HG03135 (cell line): Measurements from ENCODE around the gene SETD3.
"Not testable (repeated sequence)": the region's sequence is repeated elsewhere in the genome, so short reads cannot be mapped to it uniquely, and the experiment has no call there.

Source experiments
- ATAC-seq: cut with Tn5 transposase; IDR thresholded peaks from one replicate; pipeline ENCODE4 v1.9.1; 2021; ENCODE audit warnings: mild to moderate bottlenecking, moderate library complexity; ENCODE audit not compliant: unreplicated experiment

SETD3 gene

DNA sequence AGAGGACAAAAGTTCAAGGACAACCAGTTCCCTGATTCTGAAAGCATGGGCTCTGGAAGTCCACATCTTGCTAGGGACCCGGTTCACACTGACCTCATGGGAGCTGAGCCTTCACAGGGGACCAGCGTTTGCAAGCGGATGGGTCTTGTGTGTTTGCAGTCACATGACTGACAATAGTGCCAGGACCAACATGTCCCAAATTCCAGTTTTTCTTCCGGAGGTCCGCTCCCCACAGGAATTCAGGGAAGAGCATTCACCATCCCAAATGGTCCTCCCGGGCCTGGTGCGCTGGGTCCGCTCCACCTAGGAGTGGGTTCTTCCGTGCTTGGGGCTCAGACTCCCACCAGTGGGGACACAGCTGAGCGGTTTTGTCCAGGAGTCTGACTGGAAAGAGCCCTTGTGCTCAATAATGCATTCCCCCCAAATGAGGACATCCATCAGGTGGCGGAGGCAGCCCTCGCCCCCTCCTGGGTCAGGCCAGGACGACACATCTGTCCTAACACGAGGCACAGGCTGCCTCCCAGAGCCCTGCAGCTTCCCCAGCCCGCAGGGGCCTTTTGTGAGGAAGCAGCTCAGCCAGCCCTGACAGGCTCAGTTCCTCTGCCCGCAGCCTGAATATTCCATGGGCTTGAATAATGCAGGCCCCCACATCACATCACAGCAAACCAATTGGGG, 116.9 kb downstream of the SETD3 start:
- no peak for ATAC-seq

DNA sequence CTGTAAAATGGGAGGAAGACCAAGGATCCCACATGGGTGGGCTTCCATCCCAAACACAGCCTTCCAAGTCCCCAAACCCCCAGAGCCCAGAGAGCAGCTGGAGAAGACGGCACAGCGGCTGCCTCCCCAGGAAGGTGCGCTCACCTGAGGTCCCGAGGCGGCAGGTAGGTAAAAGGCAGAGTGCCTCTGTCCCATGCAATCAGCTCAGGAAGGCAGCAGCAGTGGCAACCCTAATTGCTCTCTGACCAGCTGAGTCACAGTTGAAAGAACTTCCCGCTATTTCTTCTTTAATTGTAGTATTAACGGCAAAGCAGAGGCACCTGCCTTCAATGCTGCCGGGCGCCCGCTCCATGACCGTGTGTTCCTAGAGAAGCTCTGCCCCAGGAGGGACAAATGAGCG, 117.6 kb downstream of the SETD3 start:
- ATAC-seq: no peak

DNA sequence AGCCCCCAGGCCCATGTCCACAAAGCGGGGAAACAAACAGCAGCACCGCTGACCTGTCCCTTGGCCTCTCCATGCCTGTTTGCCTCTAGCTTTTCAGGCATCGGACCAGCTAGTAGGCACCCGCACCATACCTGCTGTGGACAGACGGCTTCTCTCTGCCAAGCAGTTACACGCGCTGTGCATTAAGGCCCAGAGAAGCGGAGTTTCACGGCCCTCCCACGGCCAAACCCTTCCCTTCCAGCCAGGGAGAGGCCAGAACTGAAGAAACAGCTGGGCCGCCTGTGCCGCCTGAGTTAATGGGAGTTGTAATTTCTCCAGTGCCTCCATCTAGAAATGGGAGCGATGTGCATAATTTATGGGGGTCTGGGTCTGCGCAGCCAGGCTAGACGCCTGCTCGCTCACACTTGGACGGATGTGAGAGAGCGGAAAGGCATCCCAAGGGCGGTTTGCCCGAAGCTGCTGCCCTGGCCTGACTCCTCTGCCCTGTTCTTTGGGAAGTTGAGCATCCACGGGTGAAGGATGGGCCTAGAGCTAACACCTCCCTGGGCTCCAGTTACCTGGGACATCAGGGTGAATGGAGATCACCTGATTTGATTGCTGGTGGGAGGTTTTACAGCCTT, 119.0 kb downstream of the SETD3 start:
- no peak for ATAC-seq

DNA sequence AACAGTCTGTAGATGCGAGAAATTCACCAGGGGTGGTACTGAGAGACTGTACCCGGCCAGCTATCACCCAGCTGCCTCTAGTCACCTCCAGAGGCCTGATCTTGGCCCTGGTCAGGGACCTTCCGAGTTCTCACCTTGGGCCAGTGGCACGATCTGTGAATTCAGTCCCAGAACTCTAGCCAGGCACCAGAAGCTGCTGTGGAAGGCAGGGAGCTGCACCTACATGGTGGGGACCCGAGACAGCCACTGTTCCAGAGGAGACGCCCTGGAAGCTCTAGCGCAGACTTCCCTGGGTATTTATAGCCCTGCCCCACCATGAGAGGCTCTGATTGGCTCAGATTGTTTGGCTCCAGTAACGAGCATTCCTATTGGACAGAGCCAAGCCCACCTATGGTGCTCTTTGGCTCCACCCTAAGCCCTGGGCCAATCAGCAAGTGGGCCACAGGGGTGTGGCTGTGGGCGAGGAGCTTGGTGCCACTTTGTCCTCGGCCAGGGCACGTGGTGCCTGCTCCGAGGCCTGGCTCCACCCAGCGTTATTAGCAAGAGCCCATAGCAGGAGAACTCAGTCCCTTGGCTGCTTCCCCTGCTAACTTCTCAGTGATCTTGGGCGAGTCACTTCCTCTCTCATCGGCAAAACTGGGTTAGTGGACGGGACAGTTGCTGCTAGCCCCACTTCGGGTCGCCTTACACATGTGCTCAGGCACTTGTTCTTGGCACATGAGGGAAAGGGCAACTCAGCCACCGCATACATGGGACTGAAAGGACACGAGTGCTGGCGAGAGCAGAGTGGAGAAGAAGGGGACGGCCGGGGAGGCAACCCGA, 119.7 kb downstream of the SETD3 start:
- ATAC-seq: no peak

DNA sequence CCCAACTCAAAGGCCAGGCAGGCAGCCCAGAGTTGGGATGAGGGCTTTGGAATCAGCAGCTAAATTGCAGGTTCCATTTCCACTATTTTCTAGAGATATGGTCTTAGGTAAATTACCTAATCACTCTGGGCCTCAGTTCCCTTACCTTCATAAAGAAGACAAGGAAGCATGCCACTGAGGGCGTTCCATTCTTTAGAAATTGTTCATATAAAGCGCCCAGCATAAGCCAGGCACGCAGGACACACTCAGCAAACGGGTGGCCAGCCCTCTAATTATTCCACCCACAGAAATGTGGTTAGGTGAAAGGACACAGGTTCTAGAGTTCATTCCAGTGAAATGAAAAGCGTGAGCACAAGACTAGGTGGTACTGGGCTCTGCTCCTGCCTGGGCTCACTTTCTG, 120.8 kb downstream of the SETD3 start:
- no peak for ATAC-seq

DNA sequence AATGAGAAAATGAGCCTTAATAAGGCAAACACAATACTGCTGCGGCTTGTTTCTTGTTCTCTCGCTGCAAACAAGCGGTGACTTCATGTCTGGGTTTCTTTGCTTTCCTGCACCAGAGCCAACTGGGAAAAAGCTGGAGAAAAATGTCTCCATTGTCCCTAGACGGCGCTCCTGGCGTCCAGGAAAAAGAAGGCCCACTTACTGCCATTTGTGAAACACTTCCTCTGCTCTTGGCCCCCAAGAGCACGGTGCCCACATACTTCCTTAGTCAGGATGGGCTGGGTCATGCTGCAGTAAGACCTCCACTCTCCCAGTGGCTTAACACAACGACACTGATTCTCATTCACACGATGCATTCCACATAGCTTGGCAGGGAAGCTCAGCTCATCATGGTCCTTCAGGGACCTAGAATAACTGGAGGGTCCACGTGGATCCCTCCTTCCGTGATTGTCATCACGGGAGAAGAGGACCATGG, 122.7 kb downstream of the SETD3 start:
- no peak for ATAC-seq

DNA sequence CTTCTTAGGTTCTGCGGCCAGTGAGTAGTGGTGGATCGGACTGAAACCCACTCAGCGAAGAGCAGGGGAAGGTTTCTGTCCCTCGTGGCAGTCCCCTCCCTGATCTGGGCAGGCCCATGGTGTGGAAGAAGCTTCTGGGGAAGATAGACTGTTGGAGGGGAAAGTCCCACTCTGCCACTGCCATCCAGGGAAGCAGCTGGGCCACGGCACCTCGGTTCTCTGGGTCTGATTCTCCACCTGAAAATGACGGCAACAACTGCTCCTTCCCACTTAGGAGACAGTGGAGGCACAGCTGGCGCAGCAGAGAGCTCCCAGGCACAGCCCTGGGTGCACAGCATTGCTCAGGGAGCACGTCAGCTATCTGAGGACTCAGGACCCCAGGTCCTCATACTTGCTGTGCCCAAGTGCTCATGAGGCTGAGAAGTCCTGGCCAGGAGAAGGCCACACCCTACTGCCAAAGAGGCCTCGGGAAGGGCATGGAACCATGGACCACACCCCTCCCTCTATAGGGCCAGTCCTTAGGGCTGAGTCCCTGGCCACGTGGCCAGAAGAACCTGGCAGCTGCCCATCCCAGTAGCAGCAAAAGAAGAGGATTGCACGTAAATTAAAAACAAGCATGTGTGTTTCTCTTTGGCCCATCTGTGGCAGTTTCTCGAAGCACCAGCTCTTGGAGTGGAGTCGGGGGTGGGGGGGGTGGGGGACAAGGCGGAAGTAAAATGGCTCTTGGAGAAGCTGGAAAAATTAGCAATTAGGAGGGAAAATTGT, 123.3 kb downstream of the SETD3 start:
- no peak for ATAC-seq

DNA sequence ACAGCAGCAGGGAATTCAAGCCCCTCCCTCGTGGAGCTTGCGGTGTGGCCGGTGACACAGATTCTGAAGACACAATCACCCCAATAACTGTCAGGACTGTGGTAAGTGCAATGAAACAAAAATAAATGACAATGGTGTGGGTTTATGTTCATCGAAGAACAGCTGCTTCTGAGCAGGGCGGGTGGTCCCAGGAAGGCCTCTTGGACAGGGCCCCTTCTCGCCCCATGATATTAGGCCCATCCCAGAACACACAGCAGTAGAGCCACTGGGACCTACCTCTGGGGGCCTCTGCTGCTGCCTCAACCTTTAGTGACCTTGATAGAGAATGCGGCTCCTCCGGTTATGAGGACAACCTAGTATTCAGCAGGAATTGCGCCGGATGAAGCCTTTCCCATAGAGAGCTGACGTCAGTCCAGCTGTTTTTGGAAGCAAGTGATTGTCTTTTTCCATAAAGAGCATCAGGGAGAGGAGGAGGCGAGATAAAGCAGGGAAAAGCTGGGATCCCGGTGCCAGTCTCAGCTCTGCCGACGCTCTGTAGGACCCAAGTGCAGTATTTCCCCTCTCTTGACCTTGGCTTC, 124.5 kb downstream of the SETD3 start:
- no peak for ATAC-seq

DNA sequence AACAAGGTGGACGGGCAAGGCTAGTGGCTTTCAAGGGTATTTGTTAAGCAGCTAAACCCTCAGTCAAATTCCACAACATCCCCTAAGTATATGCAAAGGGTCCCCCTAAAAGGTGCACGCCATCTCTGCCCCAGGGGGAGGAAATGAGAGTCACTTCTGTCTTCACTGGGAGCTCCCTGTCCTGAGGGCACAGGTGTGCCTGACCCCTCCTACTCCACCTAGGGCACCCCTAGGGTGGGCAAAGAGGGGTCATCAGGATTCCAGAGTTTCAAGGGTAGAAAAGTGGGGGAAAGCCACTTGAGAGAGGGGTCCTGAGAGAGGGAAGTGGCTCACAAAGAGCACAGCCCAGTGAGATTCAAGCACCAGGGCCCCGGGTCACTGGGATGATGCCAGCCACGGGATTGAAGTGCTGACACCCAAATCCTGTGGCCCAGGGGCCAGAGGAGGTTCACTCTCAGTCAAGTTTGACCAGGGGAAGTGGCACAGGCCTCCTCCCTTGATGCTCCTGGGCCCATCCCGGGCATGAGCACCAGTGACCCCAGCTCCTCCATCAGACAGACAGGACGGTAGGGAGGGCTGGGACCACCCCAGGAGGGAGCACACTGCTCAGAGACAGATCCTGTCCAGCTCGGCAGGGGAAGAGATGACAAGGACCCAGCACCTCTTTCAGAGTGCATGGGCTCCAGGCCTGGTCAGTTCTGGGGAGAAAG, 126.3 kb downstream of the SETD3 start:
- ATAC-seq: no peak

DNA sequence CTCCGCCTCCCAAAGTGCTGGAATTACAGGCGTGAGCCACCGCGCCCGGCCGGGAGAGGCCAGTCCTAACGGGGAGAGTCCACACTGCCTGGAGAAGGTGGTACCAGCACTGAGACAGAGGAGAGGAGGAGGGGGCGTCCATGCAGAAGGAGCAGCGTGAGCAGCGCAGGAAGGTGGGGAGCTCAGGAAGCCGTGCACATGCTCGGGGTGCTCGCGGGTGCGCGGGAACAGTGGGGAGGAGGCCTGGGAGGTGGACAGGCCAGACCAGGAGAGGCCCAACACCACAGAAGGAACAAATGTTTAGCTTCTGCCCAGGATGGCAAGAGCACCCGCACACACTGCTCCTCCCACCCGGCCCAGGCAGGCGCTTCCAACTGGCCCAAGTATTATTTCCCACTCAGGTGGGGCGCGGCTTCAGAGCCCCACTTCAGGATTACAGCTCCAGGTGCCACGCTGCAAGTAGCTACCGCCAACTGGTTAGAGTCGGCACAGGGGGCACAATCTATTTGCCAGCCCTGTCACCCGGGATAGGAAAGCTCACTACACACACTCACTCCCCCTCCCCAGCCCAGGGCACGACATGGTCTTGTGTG, 127.9 kb downstream of the SETD3 start:
- no peak for ATAC-seq

DNA sequence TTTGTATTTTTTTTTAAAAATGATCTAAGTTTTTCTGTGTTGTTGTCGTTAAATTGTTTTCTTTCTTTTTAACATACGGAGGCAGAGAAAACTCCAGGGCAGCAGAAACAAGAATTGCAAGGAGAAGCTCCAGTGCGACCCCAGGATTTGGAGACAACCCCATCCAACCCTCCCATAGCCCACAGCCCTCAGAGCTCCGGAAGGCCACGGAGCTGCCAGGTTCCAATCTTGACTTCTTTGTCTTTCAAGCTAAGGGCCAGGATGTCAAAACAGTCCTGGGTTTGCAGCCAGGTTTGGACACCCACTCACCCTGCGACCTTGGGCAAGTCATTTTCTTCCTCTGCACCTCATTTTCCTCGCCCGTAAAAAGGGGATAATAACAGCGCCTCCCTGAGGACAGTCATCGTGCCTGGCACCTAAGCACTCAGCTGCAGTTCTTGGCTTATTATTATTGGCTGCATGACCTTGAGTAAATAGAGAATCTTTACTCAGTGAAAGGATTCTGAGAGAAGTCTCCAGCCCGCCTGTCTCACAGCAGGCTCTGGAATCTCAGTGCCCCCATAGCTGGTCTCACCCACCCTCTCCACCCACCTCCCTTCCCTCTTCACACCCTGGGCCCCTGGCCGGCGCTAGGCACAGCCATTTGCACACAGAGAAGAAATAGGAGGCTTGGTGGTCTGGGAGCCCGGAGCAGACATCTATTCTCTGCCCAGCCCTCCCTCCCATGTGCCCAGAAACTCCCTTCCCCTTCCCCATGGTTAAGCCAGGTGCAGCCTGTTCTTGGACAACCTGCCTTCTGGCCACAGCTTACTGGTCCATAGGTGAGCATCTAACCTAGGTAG, 129.3 kb downstream of the SETD3 start:
- ATAC-seq: no peak

DNA sequence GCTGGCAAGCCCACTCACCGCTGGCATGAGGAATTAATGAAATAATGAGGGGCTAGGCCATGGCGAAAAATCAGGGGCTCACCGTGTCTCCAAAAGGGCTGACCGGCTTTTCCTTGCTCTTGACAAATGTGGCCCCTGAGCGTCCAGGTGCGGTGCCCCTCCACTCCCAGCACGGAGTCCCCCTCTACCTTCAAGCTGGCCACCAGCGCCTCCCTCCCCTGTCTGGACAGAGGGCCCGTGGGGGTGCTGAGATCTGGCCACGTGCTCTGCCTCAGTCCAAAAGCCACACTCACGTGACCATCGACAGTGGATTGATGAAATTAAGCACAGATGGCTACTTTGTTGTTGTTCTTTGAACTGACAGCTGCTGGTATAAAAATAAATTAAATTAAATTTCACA, 129.9 kb downstream of the SETD3 start:
- no peak for ATAC-seq

DNA sequence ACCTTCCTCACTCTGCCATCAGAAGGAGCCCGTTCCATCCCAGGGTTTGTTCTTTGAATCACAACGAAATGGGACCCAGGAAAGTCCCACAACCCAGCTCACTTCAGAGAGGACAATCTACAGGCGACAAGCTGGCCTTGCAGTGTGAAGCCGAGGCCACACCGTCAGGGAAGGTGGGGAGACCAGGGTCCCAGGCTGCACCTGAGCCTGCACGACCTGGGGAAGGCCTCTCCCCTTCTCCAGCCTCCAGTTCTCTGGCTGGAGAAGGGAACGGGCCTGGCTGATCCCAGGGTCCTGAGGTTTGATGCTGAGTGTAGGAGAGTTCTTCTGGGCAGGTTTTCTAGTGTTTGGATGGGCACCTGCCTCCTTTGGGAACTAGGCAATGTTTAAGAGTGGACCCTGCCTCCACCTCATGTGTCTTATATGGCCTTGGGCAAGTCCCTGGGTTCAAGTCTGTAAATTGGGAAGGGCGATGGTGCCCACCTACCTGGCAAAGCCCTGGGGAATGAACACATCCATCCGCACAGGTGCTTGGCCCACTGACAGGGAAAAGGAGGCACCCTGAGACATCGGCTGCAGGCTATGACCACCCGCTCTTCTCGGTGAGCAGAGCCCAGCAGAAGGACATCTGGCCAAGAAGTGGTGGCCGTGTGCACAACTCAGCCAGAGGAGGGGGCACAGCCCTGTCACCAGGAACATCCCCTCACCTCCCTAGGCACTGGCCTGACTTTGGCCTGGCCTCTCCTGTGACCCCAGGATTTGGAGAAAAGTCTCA, 130.8 kb downstream of the SETD3 start:
- no peak for ATAC-seq

DNA sequence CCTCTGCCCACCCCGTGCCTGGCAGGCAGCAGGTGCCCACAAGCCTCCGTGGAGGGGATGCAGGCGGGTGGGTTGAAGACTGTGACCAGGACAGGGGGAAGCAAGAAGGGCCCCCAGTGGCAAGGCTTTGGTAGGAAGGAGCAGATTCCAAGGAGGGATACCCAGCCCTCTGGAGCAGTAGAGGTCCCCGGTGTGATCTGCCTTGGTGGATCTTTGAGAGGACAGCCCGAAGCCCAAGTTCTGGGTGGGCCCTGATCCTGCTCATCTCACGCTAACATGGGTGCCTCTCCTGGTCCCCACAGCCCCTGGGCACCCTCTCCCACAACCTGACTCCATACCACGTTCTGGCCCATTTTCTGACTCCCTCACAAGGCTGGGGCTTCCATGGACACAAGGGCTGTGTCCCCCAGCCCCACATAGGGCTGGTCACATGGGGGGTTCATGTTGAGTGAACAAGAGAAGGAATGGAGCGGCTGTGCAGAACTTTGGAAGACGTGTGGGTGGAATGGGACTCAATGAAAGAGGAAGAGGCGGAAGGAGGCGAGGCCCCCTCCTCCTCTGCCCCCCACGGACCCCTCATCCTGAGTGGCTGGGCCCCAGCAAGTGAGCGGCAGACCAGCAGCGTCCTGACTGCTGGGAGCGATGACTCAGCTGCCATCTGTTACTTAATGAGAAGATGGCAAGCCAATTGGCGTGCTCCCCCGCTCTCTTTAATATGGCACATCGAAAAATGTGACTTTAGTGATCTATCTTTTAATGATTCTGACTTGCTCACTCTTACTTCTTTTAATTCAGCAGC, 131.6 kb downstream of the SETD3 start:
- ATAC-seq: no peak

DNA sequence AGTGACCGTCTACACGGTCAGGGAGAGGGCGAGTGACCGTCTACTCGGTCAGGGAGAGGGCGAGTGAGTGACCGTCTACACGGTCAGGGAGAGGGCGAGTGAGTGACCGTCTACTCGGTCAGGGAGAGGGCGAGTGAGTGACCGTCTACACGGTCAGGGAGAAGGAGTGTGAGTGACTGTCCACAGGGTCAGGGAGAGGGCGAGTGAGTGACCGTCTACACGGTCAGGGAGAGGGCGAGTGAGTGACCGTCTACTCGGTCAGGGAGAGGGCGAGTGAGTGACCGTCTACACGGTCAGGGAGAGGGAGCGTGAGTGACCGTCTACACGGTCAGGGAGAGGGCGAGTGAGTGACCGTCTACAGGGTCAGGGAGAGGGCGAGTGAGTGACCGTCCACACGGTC, 132.4 kb downstream of the SETD3 start:
- not testable (repeated sequence) for ATAC-seq
